ENCODE measurements around the gene DPP6.

DNA sequence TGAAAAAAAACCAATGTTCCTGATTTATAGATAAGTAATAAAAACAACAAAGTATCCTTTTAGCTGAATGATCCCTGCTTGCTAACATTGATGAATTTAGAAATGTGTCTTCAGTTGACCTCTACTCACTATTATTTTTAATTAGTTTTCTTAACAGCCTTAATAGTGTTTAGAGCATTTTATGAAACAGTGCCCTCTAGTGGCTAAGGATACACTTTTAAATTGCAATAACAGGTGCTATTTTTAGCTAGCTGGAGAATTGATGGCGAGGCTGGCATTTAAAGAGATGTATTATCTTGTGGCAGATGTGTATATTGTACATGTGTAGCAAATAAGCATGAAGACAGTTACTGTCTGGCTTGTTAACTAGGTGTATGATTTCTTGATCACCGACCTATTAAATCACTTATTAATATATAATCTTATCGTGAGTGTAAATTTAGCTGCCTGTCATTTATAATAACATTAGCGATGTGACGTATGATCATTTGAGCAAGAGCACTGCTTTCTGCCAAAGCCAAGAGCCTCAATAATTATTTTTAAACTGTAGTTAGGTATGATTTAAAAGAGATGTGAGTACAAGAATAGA is 451.9 kb downstream of the DPP6 start:
- TF ChIP-seq, protein P1, sequence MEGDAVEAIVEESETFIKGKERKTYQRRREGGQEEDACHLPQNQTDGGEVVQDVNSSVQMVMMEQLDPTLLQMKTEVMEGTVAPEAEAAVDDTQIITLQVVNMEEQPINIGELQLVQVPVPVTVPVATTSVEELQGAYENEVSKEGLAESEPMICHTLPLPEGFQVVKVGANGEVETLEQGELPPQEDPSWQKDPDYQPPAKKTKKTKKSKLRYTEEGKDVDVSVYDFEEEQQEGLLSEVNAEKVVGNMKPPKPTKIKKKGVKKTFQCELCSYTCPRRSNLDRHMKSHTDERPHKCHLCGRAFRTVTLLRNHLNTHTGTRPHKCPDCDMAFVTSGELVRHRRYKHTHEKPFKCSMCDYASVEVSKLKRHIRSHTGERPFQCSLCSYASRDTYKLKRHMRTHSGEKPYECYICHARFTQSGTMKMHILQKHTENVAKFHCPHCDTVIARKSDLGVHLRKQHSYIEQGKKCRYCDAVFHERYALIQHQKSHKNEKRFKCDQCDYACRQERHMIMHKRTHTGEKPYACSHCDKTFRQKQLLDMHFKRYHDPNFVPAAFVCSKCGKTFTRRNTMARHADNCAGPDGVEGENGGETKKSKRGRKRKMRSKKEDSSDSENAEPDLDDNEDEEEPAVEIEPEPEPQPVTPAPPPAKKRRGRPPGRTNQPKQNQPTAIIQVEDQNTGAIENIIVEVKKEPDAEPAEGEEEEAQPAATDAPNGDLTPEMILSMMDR (IDR thresholded peaks at IDR 0.05) = peak in 5 of 6 experiments; percentile 17 to 49 (median 37)
- no peak for TF ChIP-seq POLR2A (IDR thresholded peaks at IDR 0.05)
